Testis (tissue), 3 donors: ENCODE data around the gene CACNB4. TPM values are rescaled to one million over a fixed set of nuclear protein-coding genes. Genes with fewer than 3 reads are reported as not detected.

Source experiments
- DNase-seq: peaks from one replicate; pipeline ENCODE4 v3.0.0-alpha.2; 2019
- H3K27ac ChIP-seq, 2 donors: fragments of 200-600 bp; sonication (generic); one replicate each; pipeline ENCODE4 v1.5.1; 2019
- H3K27me3 ChIP-seq: fragments of 200-600 bp; sonication (generic); one replicate; pipeline ENCODE4 v1.5.1; 2019
- H3K36me3 ChIP-seq: fragments of 200-600 bp; sonication (generic); one replicate; pipeline ENCODE4 v1.5.1; 2017; ENCODE audit warnings: low read depth; ENCODE audit errors: missing control alignments
- H3K4me1 ChIP-seq: fragments of 200-600 bp; sonication (generic); one replicate; pipeline ENCODE4 v1.5.1; 2019
- H3K4me3 ChIP-seq, 2 donors: fragments of 200-600 bp; sonication (generic); one replicate each; pipeline ENCODE4 v1.5.1; 2017 to 2019
- H3K9me3 ChIP-seq: fragments of 200-600 bp; sonication (generic); one replicate; pipeline ENCODE4 v1.5.1; 2017
- CTCF ChIP-seq, 3 experiments: fragments of 450-650 bp in 2 of 3; fragments of 200-600 bp in 1 of 3; sonication (generic) in 1 of 3; IDR thresholded peaks; one replicate each; pipeline ENCODE4 v1.5.1; 2016 to 2019; ENCODE audit warnings: antibody characterized with exemption in 3 of 3, mild to moderate bottlenecking in 2 of 3, moderate library complexity in 1 of 3
- POLR2A ChIP-seq: fragments of 450-650 bp; IDR thresholded peaks from one replicate; pipeline ENCODE4 v1.6.1; 2017; ENCODE audit warnings: antibody characterized with exemption, mild to moderate bottlenecking, moderate library complexity
- WGBS, 2 donors: methylation state at CpG; one replicate each; pipeline ENCODE4 v1.1.5; 2018; 5-methylcytosine and 5-hydroxymethylcytosine counted together
- intact Hi-C: fragments of 100-400 bp; cut with DNase I; formaldehyde crosslinking; loops from one replicate; pipeline ENCODE4 v1.15.1; 2023; ENCODE audit warnings: low total_unique reads
- polyA plus RNA-seq: library from polyadenylated mRNA; stranded (reverse); fragments of 350-450 nt; fragmentation: Illumina TruSeq; extraction: RNeasy Lipid Tissue Mini Kit (QIAGEN cat#74804); gene quantifications from one replicate; pipeline ENCODE4 v1.2.3, GENCODE V29; 2014; ENCODE audit warnings: low read depth, low replicate concordance; ENCODE audit not compliant: insufficient read depth
- total RNA-seq, 2 donors: library from RNA; depleted of rRNA; stranded (reverse); fragments of >200 nt; gene quantifications; one replicate each; pipeline ENCODE4 v1.2.3, GENCODE V29; 2016

The CACNB4 gene
- total and polyA plus RNA-seq, 3 donors from 2014 or later: 7.8 to 83.8 (median 82.2) TPM

- H3K4me1 ChIP-seq: peaks cover 9% of the 10 kb centered on the region
- 88 to 94% methylated on average over 14 to 15 of the region's 15 CpGs for WGBS, 2 donors
Measured at GRCh38 chr2:151975460-151976414, 123.1 kb downstream of the CACNB4 start.

GRCh38 chr2:151974988-151975387 is 123.9 kb downstream of the CACNB4 start:
- no peak for DNase-seq
- H3K27me3 ChIP-seq: no peaks in the 10 kb centered on the region
- no peaks in the 10 kb centered on the region for H3K36me3 ChIP-seq
- 83 to 89% methylated on average over 3 of the region's 3 CpGs for WGBS, 2 donors
- H3K27ac ChIP-seq: no peak overlapping the region
- intact Hi-C loops: no loop called here
- TF ChIP-seq CTCF (IDR thresholded peaks at IDR 0.05) (no peak), POLR2A (no peak)
- no peak overlapping the region for H3K4me3 ChIP-seq
- peaks cover 9% of the 10 kb centered on the region for H3K4me1 ChIP-seq
- no peaks in the 10 kb centered on the region for H3K9me3 ChIP-seq

More at GRCh38 chr2:151975460-151976414, 123.1 kb downstream of the CACNB4 start:
- Histone ChIP-seq H3K4me3 (no peak overlapping the region), H3K27me3 (no peaks in the 10 kb centered on the region), H3K27ac (no peak overlapping the region), H3K9me3 (no peaks in the 10 kb centered on the region), H3K36me3 (no peaks in the 10 kb centered on the region)
- TF ChIP-seq POLR2A: no peak
- no peak for TF ChIP-seq CTCF (IDR thresholded peaks at IDR 0.05)
- intact Hi-C loops: no loop called here
- DNase-seq: no peak

GRCh38 chr2:151973901-151974199 is 125.0 kb downstream of the CACNB4 start:
- Histone ChIP-seq H3K9me3 (no peaks in the 10 kb centered on the region), H3K4me1 (peaks cover 9% of the 10 kb centered on the region), H3K27me3 (no peaks in the 10 kb centered on the region), H3K36me3 (no peaks in the 10 kb centered on the region), H3K27ac (no peak overlapping the region), H3K4me3 (no peak overlapping the region)
- TF ChIP-seq CTCF (IDR thresholded peaks at IDR 0.05) (no peak), POLR2A (no peak)
- WGBS, 2 donors: 42 to 48% methylated on average over 8 of the region's 8 CpGs
- intact Hi-C loops: no loop called here
- DNase-seq: peak; percentile 27

- no peaks in the 10 kb centered on the region for H3K27me3 ChIP-seq
- no peak for DNase-seq
- no peak overlapping the region for H3K27ac ChIP-seq
- no peak for TF ChIP-seq CTCF (IDR thresholded peaks at IDR 0.05)
- no peak for TF ChIP-seq POLR2A
- H3K36me3 ChIP-seq: no peaks in the 10 kb centered on the region
- no peaks in the 10 kb centered on the region for H3K9me3 ChIP-seq
- peaks cover 9% of the 10 kb centered on the region for H3K4me1 ChIP-seq
- H3K4me3 ChIP-seq: no peak overlapping the region
- WGBS, 2 donors: 62 to 66% methylated on average over 8 of the region's 8 CpGs
- intact Hi-C loops: no loop called here
Measured at GRCh38 chr2:151973013-151973900, 125.6 kb downstream of the CACNB4 start.
